IMR-90 (cell line): ENCODE results near the gene RAB30. TPM values are rescaled to one million over a fixed set of nuclear protein-coding genes. Genes with fewer than 3 reads are reported as not detected.

ENCODE experiments used
- ATAC-seq: fragments of 200-7000 bp; cut with Tn5 transposase; 2 replicates; pipeline ENCODE4 v1.9.1; 2020; ENCODE audit warnings: low read depth, mild to moderate bottlenecking, moderate library complexity
- BruUV-seq: library from RNA; stranded (reverse); fragments of 400-500 nt; replicated peaks from 2 replicates; lab custom pipeline; 2021; lab: Mats Ljungman, UMichigan
- CTCF ChIA-PET: fragments of 300-600 bp; formaldehyde crosslinking; extraction: SDS; loops from one replicate; lab custom pipeline; 2021; ENCODE audit warnings: antibody characterized with exemption; lab: Yijun Ruan, JAX
- POLR2A ChIA-PET: fragments of 300-600 bp; sonication (Branson Sonifier 250); formaldehyde crosslinking; loops from one replicate; lab custom pipeline; 2022; ENCODE audit warnings: antibody characterized with exemption; ENCODE audit not compliant: unreplicated experiment; lab: Charles Lee
- DNase-seq: peaks from one replicate; pipeline ENCODE4 v3.0.0; 2013
- H2AFZ ChIP-seq: replicated peaks from 2 replicates; pipeline ENCODE3; 2013; ENCODE audit warnings: low read length, mild to moderate bottlenecking; ENCODE audit not compliant: poor library complexity
- H2AK5ac ChIP-seq: 2 replicates; pipeline ENCODE4 v1.6.1; 2013; ENCODE audit warnings: low read depth, low read length, inconsistent platforms
- H2AK9ac ChIP-seq: replicated peaks from 2 replicates; pipeline ENCODE3; 2013; ENCODE audit warnings: mild to moderate bottlenecking, low read depth, low read length, moderate library complexity; ENCODE audit not compliant: poor library complexity
- H2BK120ac ChIP-seq: 2 replicates; pipeline ENCODE4 v1.6.1; 2013; ENCODE audit warnings: low read depth, low read length, inconsistent platforms
- H2BK15ac ChIP-seq: 3 replicates; pipeline ENCODE4 v1.6.1; 2013; ENCODE audit warnings: low read depth, low read length, inconsistent platforms
- H2BK20ac ChIP-seq: 2 replicates; pipeline ENCODE4 v1.6.1; 2013; ENCODE audit warnings: low read depth, mild to moderate bottlenecking, inconsistent platforms, low read length, moderate library complexity
- H2BK5ac ChIP-seq: 2 replicates; pipeline ENCODE4 v1.6.1; 2013; ENCODE audit warnings: mild to moderate bottlenecking, low read depth, low read length, inconsistent platforms; ENCODE audit not compliant: poor library complexity, severe bottlenecking
- H3K14ac ChIP-seq: replicated peaks from 2 replicates; pipeline ENCODE4 v1.6.1; 2013; ENCODE audit warnings: low read depth, low read length, inconsistent platforms
- H3K18ac ChIP-seq: 2 replicates; pipeline ENCODE4 v1.6.1; 2013; ENCODE audit warnings: low read depth, low read length, control low read depth
- H3K23ac ChIP-seq: 2 replicates; pipeline ENCODE4 v1.6.1; 2013; ENCODE audit warnings: low read depth, low read length, inconsistent platforms
- H3K27ac ChIP-seq: 2 replicates; pipeline ENCODE4 v1.5.1; 2013; ENCODE audit warnings: mild to moderate bottlenecking, control low read depth, low read length; ENCODE audit not compliant: insufficient read depth
- H3K27me3 ChIP-seq: 2 replicates; pipeline ENCODE4 v1.6.1; 2013; ENCODE audit warnings: low read length; ENCODE audit not compliant: control insufficient read depth, insufficient read depth
- H3K36me3 ChIP-seq: 2 replicates; pipeline ENCODE4 v1.6.1; 2013; ENCODE audit warnings: low read length, mixed read lengths; ENCODE audit not compliant: control insufficient read depth, insufficient read depth
- H3K4ac ChIP-seq: 2 replicates; pipeline ENCODE4 v1.6.1; 2013; ENCODE audit warnings: low read depth, low read length, inconsistent platforms
- H3K4me1 ChIP-seq: 2 replicates; pipeline ENCODE4 v1.6.1; 2013; ENCODE audit warnings: low read length, mixed read lengths; ENCODE audit not compliant: control insufficient read depth, insufficient read depth
- H3K4me2 ChIP-seq: 2 replicates; pipeline ENCODE4 v1.6.1; 2013; ENCODE audit warnings: low read depth, mild to moderate bottlenecking, control low read depth, low read length, moderate library complexity
- H3K4me3 ChIP-seq: 2 replicates; pipeline ENCODE4 v1.5.1; 2013; ENCODE audit warnings: low read depth, mild to moderate bottlenecking, control low read depth, low read length, moderate library complexity; ENCODE audit not compliant: insufficient read depth
- H3K56ac ChIP-seq: 2 replicates; pipeline ENCODE4 v1.6.1; 2013; ENCODE audit warnings: low read length, inconsistent platforms; ENCODE audit not compliant: insufficient read depth; ENCODE audit errors: extremely low read depth
- H3K79me1 ChIP-seq, 2 experiments: 2 replicates each; pipeline ENCODE4 v1.6.1; 2013; ENCODE audit warnings: low read length in 2 of 2, inconsistent platforms in 1 of 2, low read depth in 1 of 2
- H3K9ac ChIP-seq: 2 replicates; pipeline ENCODE4 v1.6.1; 2013; ENCODE audit warnings: low read depth, low read length, control low read depth
- H3K9me1 ChIP-seq: 2 replicates; pipeline ENCODE4 v1.6.1; 2013; ENCODE audit warnings: low read length, inconsistent platforms; ENCODE audit not compliant: insufficient read depth
- H3K9me3 ChIP-seq: 2 replicates; pipeline ENCODE4 v1.6.1; 2013; ENCODE audit warnings: low read length; ENCODE audit not compliant: control insufficient read depth, insufficient read depth
- H4K20me1 ChIP-seq: 2 replicates; pipeline ENCODE4 v1.6.1; 2013; ENCODE audit warnings: low read length, inconsistent platforms; ENCODE audit not compliant: insufficient read depth
- H4K5ac ChIP-seq: 2 replicates; pipeline ENCODE4 v1.6.1; 2013; ENCODE audit warnings: mild to moderate bottlenecking, low read depth, low read length, control low read depth
- H4K8ac ChIP-seq, 2 experiments: 2 replicates each; pipeline ENCODE4 v1.6.1; 2013; ENCODE audit warnings: low read depth in 2 of 2, low read length in 2 of 2, control low read depth in 1 of 2, inconsistent platforms in 1 of 2
- H4K91ac ChIP-seq: 2 replicates; pipeline ENCODE4 v1.6.1; 2013; ENCODE audit warnings: low read depth, low read length, inconsistent platforms; ENCODE audit not compliant: insufficient read depth
- BHLHE40 ChIP-seq: fragments of 150-350 bp; IDR thresholded peaks from 2 replicates; pipeline ENCODE4 v1.6.1; 2016; ENCODE audit warnings: mild to moderate bottlenecking, low read depth, low read length
- CEBPB ChIP-seq: IDR thresholded peaks from 2 replicates; pipeline ENCODE4 v1.6.1; 2012; ENCODE audit warnings: low read depth, low read length, improper control_type of control experiment
- CHD1 ChIP-seq: IDR thresholded peaks from 2 replicates; pipeline ENCODE4 v1.6.1; 2012; ENCODE audit warnings: low read depth, low read length, improper control_type of control experiment
- FOS ChIP-seq: fragments of 150-350 bp; IDR thresholded peaks from 2 replicates; pipeline ENCODE4 v1.6.1; 2016; ENCODE audit warnings: low read depth, low read length
- MAFK ChIP-seq: IDR thresholded peaks from 2 replicates; pipeline ENCODE4 v1.6.1; 2012; ENCODE audit warnings: low read depth, low read length, improper control_type of control experiment
- MAZ ChIP-seq: IDR thresholded peaks from 2 replicates; pipeline ENCODE4 v1.6.1; 2012; ENCODE audit warnings: low read depth, mild to moderate bottlenecking, low read length, improper control_type of control experiment, moderate library complexity, borderline replicate concordance
- MXI1 ChIP-seq: IDR thresholded peaks from 2 replicates; pipeline ENCODE4 v1.6.1; 2012; ENCODE audit warnings: low read depth, mild to moderate bottlenecking, low read length, moderate library complexity, borderline replicate concordance
- NFE2L2 ChIP-seq: fragments of 150-350 bp; IDR thresholded peaks from 2 replicates; pipeline ENCODE4 v1.6.1; 2016; ENCODE audit warnings: low read depth, mild to moderate bottlenecking, low read length
- POLR2A ChIP-seq: IDR thresholded peaks from 2 replicates; pipeline ENCODE4 v1.6.1; 2012; ENCODE audit warnings: mild to moderate bottlenecking, low read depth, low read length
- RAD21 ChIP-seq: IDR thresholded peaks from 2 replicates; pipeline ENCODE4 v1.6.1; 2012; ENCODE audit warnings: low read length, improper control_type of control experiment
- RCOR1 ChIP-seq: IDR thresholded peaks from 2 replicates; pipeline ENCODE4 v1.6.1; 2012; ENCODE audit warnings: mild to moderate bottlenecking, low read length, improper control_type of control experiment; ENCODE audit not compliant: insufficient replicate concordance
- RFX5 ChIP-seq: IDR thresholded peaks from 2 replicates; pipeline ENCODE4 v1.8.0; 2012; ENCODE audit warnings: low read depth, mild to moderate bottlenecking, low read length, moderate library complexity
- SMC3 ChIP-seq: fragments of 150-350 bp; IDR thresholded peaks from 2 replicates; pipeline ENCODE4 v1.6.1; 2016; ENCODE audit warnings: low read depth, mild to moderate bottlenecking, antibody characterized with exemption, low read length, moderate library complexity
- dilution Hi-C: fragments of 300-500 bp; cut with HindIII; formaldehyde crosslinking; loops from one replicate; pipeline ENCODE4 v1.14.3; 2018; ENCODE audit warnings: low sequenced_read_pairs; ENCODE audit not compliant: unreplicated experiment
- in situ Hi-C: fragments of 300-500 bp; cut with MboI; formaldehyde crosslinking; loops from 3 replicates; pipeline ENCODE4 v1.14.3; 2019; ENCODE audit warnings: low sequenced_read_pairs, inconsistent platforms, mixed read lengths
- intact Hi-C: fragments of 100-400 bp; cut with micrococcal nuclease; formaldehyde crosslinking; loops from 2 replicates; pipeline ENCODE4 v1.10.0; 2022
- polyA plus RNA-seq, 3 experiments: library from polyadenylated mRNA; depleted of rRNA; stranded (reverse); fragments of >200 nt; gene quantifications; 2 replicates each; pipeline ENCODE4 v1.2.3, GENCODE V29; 2012; ENCODE audit warnings: low replicate concordance in 1 of 3
- total RNA-seq: library from RNA; depleted of rRNA; stranded (reverse); fragments of >200 nt; gene quantifications from 2 replicates; pipeline ENCODE4 v1.2.3, GENCODE V29; 2012
- TF ChIP-seq, protein P1 (sequence below): fragments of 150-350 bp; IDR thresholded peaks from 2 replicates; pipeline ENCODE4 v1.6.1; 2016; ENCODE audit warnings: low read depth, mild to moderate bottlenecking, low read length, moderate library complexity, borderline replicate concordance
- TF ChIP-seq, protein P2 (sequence below): conservative IDR thresholded peaks from 2 replicates; pipeline ENCODE4 v1.5.1; 2012; ENCODE audit warnings: mild to moderate bottlenecking, low read depth, low read length, improper control_type of control experiment
- TF ChIP-seq, protein P3 (sequence below): fragments of 150-350 bp; IDR thresholded peaks from 2 replicates; pipeline ENCODE4 v1.6.1; 2017; ENCODE audit warnings: mild to moderate bottlenecking, antibody characterized with exemption, low read length, low read depth

Gene RAB30
- total and polyA plus RNA-seq, 2 of the 4 experiments (the other 2 are of a cell fraction), result 7.2 to 25.6 TPM

DNA sequence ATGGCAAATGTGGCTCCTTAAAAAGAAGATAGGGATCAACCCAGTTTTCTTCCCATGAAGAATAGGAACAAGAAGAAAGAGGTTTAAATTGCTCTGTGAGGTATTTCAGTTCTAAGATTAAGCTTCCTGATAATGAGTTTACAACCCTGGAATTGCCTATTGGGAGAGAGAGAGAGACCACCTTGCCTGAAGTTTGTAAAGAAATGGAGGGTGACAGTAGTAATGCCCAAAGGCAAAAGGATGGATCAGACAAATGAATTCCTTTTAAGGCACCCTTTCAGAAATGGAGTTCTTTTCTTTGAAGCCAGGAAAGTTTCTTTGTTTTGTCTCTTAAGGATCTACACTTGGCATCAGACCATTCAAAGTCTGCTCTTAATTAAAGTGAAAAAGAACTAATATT, 95.8 kb downstream of the RAB30 start:
- no peaks in the 10 kb centered on the region for H4K20me1 ChIP-seq
- TF ChIP-seq RFX5, result no peak
- TF ChIP-seq, protein P1, sequence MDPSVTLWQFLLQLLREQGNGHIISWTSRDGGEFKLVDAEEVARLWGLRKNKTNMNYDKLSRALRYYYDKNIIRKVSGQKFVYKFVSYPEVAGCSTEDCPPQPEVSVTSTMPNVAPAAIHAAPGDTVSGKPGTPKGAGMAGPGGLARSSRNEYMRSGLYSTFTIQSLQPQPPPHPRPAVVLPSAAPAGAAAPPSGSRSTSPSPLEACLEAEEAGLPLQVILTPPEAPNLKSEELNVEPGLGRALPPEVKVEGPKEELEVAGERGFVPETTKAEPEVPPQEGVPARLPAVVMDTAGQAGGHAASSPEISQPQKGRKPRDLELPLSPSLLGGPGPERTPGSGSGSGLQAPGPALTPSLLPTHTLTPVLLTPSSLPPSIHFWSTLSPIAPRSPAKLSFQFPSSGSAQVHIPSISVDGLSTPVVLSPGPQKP, result no peak
- no peak for TF ChIP-seq FOS
- TF ChIP-seq CEBPB, result no peak
- TF ChIP-seq MAZ, result no peak
- TF ChIP-seq NFE2L2, result no peak
- no peak for TF ChIP-seq MAFK
- no peak for TF ChIP-seq CHD1
- TF ChIP-seq POLR2A, result no peak
- TF ChIP-seq BHLHE40, result no peak
- no peak for TF ChIP-seq RCOR1
- TF ChIP-seq SMC3, result no peak
- TF ChIP-seq, protein P2, sequence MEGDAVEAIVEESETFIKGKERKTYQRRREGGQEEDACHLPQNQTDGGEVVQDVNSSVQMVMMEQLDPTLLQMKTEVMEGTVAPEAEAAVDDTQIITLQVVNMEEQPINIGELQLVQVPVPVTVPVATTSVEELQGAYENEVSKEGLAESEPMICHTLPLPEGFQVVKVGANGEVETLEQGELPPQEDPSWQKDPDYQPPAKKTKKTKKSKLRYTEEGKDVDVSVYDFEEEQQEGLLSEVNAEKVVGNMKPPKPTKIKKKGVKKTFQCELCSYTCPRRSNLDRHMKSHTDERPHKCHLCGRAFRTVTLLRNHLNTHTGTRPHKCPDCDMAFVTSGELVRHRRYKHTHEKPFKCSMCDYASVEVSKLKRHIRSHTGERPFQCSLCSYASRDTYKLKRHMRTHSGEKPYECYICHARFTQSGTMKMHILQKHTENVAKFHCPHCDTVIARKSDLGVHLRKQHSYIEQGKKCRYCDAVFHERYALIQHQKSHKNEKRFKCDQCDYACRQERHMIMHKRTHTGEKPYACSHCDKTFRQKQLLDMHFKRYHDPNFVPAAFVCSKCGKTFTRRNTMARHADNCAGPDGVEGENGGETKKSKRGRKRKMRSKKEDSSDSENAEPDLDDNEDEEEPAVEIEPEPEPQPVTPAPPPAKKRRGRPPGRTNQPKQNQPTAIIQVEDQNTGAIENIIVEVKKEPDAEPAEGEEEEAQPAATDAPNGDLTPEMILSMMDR, result no peak
- no peak for TF ChIP-seq RAD21
- TF ChIP-seq MXI1, result no peak
- TF ChIP-seq, protein P3, sequence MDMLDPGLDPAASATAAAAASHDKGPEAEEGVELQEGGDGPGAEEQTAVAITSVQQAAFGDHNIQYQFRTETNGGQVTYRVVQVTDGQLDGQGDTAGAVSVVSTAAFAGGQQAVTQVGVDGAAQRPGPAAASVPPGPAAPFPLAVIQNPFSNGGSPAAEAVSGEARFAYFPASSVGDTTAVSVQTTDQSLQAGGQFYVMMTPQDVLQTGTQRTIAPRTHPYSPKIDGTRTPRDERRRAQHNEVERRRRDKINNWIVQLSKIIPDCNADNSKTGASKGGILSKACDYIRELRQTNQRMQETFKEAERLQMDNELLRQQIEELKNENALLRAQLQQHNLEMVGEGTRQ, result no peak
- DNase-seq, result no peak
- intact Hi-C loops (loop anchor here (5.0 kb wide), 1 partner anchor 181 kb away; the partner anchor contains the start of gene PCF11), in situ Hi-C loops (no loop called here), dilution Hi-C loops (no loop called here)
- BruUV-seq, result no TSS peak
- no peak overlapping the region for H4K91ac ChIP-seq
- no peak overlapping the region for H3K4me2 ChIP-seq
- H2BK120ac ChIP-seq, result no peak overlapping the region
- no peak overlapping the region for H2AFZ ChIP-seq
- H3K36me3 ChIP-seq, result no peaks in the 10 kb centered on the region; the same call in 1 of the 2 replicates
- no peak overlapping the region for H2BK5ac ChIP-seq
- H2AK5ac ChIP-seq, result no peak overlapping the region
- no peak overlapping the region for H3K4ac ChIP-seq
- no peak overlapping the region for H2BK15ac ChIP-seq
- H3K27ac ChIP-seq, result no peak overlapping the region
- no peak overlapping the region for H2BK20ac ChIP-seq
- no peak overlapping the region for H3K4me3 ChIP-seq
- no peak for ATAC-seq
- H3K18ac ChIP-seq, result no peak overlapping the region
- no peak overlapping the region for H3K9ac ChIP-seq
- H2AK9ac ChIP-seq, result no peak overlapping the region
- H3K23ac ChIP-seq, result no peak overlapping the region
- no peak overlapping the region for H3K14ac ChIP-seq
- H3K4me1 ChIP-seq, result peaks cover 3% of the 10 kb centered on the region
- H3K9me1 ChIP-seq, result no peaks in the 10 kb centered on the region
- no peak overlapping the region for H4K5ac ChIP-seq
- H3K27me3 ChIP-seq, result no peaks in the 10 kb centered on the region
- H4K8ac ChIP-seq, result no peak overlapping the region
- no peaks in the 10 kb centered on the region for H3K9me3 ChIP-seq
- H3K79me1 ChIP-seq, result no peaks in the 10 kb centered on the region; a peak in 1 of 4 replicates
- no peak overlapping the region for H3K56ac ChIP-seq
- ChIA-PET POLR2A (no interaction called here), CTCF (no interaction called here)
